Gastrocnemius medialis (tissue), 4 donors: ENCODE results near the gene TRMT44. TPM values are rescaled to one million over a fixed set of nuclear protein-coding genes. Genes with fewer than 3 reads are reported as not detected.
"Not testable (repeated sequence)": the region's sequence is repeated elsewhere in the genome, so short reads cannot be mapped to it uniquely, and the experiment has no call there.

Source experiments
- ATAC-seq, 2 donors: fragments of 150-250 bp; one replicate each; pipeline ENCODE4 v1.9.1; 2016
- DNase-seq, 2 donors: peaks; one replicate each; pipeline ENCODE4 v3.0.0-alpha.2; 2019
- H3K27ac ChIP-seq, 4 donors: fragments of 200-600 bp; sonication (generic); 1 replicate in 1 of 4; 2 replicates in 3 of 4; pipeline ENCODE4 v1.5.1; 2016 to 2018; ENCODE audit warnings: mild to moderate bottlenecking in 2 of 4, moderate library complexity in 1 of 4
- H3K27me3 ChIP-seq, 3 donors: fragments of 200-600 bp; sonication (generic) in 2 of 3; 1 replicate in 1 of 3; 2 replicates in 2 of 3; pipeline versions ENCODE4 v1.5.1 to v1.6.0; 2016 to 2019; ENCODE audit warnings: mild to moderate bottlenecking in 1 of 3, moderate library complexity in 1 of 3
- H3K36me3 ChIP-seq, 2 donors: fragments of 200-600 bp; sonication (generic) in 1 of 2; one replicate each; pipeline ENCODE4 v1.5.1; 2017 to 2018
- H3K4me1 ChIP-seq, 2 donors: fragments of 200-600 bp; sonication (generic) in 1 of 2; one replicate each; pipeline ENCODE4 v1.5.1; 2016 to 2017; ENCODE audit warnings: mild to moderate bottlenecking in 2 of 2
- H3K4me3 ChIP-seq, 4 donors: fragments of 200-600 bp; sonication (generic) in 3 of 4; 1 replicate in 1 of 4; 2 replicates in 3 of 4; pipeline ENCODE4 v1.5.1; 2016 to 2019; ENCODE audit warnings: mild to moderate bottlenecking in 2 of 4
- H3K9me3 ChIP-seq, 3 donors: fragments of 200-600 bp; sonication (generic) in 2 of 3; 1 replicate in 1 of 3; 2 replicates in 2 of 3; pipeline ENCODE4 v1.5.1; 2016 to 2019
- POLR2A ChIP-seq, 2 donors: fragments of 450-650 bp; IDR thresholded peaks; one replicate each; pipeline ENCODE4 v1.6.1; 2017; ENCODE audit warnings: antibody characterized with exemption in 2 of 2, mild to moderate bottlenecking in 2 of 2, moderate library complexity in 2 of 2
- in situ Hi-C, 4 donors: fragments of 200-750 bp; cut with MboI; loops; one replicate each; pipeline versions ENCODE4 v1.15.0 to v1.8.0; 2017; ENCODE audit warnings: low sequenced_read_pairs in 4 of 4
- intact Hi-C: fragments of 100-400 bp; cut with DNase I; formaldehyde crosslinking; loops from one replicate; pipeline ENCODE4 v1.15.1; 2023; ENCODE audit warnings: low total_unique reads
- total RNA-seq, 4 donors: library from RNA; depleted of rRNA; stranded (reverse); fragments of >200 nt; gene quantifications; one replicate each; pipeline versions ENCODE4 v1.1.0 to v1.2.3, GENCODE V29; 2016
- TF ChIP-seq, protein P1 (sequence below), 5 experiments: fragments of 450-650 bp in 3 of 5; fragments of 200-600 bp in 2 of 5; sonication (generic) in 2 of 5; IDR thresholded peaks in 4 of 5; conservative IDR thresholded peaks in 1 of 5; 1 replicate in 4 of 5; 2 replicates in 1 of 5; pipeline ENCODE4 v1.5.1; 2016 to 2019; ENCODE audit warnings: antibody characterized with exemption in 5 of 5, mild to moderate bottlenecking in 3 of 5, moderate library complexity in 3 of 5

Gene TRMT44
- total RNA-seq, 4 donors from 2014 or later, result 7.5 to 16.4 (median 10.2) TPM

DNA sequence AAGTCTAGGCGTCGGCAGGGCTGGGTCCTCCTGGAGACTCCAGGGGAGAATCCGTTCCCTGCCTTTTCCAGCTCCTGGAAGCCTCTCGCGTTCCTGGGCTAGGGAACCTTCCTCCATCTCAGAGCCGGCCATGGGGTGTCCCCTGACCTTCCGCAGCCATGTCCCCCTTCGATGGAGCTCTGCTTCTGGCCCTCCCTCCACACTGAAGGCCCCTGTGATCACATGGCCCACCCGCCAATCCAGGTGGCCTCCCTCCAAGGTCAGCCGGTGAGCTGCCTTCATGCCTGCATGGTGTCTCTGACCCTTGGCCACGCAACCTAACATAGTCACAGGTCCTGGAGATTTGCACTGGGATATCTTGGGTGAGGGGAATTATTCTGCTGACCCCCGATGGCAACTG is 69.6 kb downstream of the TRMT44 start:
- no peak for ATAC-seq
- no peak for TF ChIP-seq POLR2A (IDR thresholded peaks at IDR 0.05)
- TF ChIP-seq, protein P1, sequence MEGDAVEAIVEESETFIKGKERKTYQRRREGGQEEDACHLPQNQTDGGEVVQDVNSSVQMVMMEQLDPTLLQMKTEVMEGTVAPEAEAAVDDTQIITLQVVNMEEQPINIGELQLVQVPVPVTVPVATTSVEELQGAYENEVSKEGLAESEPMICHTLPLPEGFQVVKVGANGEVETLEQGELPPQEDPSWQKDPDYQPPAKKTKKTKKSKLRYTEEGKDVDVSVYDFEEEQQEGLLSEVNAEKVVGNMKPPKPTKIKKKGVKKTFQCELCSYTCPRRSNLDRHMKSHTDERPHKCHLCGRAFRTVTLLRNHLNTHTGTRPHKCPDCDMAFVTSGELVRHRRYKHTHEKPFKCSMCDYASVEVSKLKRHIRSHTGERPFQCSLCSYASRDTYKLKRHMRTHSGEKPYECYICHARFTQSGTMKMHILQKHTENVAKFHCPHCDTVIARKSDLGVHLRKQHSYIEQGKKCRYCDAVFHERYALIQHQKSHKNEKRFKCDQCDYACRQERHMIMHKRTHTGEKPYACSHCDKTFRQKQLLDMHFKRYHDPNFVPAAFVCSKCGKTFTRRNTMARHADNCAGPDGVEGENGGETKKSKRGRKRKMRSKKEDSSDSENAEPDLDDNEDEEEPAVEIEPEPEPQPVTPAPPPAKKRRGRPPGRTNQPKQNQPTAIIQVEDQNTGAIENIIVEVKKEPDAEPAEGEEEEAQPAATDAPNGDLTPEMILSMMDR (IDR thresholded peaks at IDR 0.05 in 4 of 5, conservative IDR thresholded peaks at IDR 0.05 in 1 of 5), result no peak
- in situ Hi-C loops (no loop called here), intact Hi-C loops (no loop called here)
- H3K27ac ChIP-seq, result no peak overlapping the region
- peaks cover 0 to 3% (median 0%) of the 10 kb centered on the region in 3 donors for H3K27me3 ChIP-seq
- no peaks in the 10 kb centered on the region for H3K36me3 ChIP-seq
- no peaks in the 10 kb centered on the region for H3K9me3 ChIP-seq
- no peak overlapping the region for H3K4me3 ChIP-seq
- H3K4me1 ChIP-seq, result peaks cover 6 to 8% of the 10 kb centered on the region in 2 donors
- DNase-seq, result no peak

DNA sequence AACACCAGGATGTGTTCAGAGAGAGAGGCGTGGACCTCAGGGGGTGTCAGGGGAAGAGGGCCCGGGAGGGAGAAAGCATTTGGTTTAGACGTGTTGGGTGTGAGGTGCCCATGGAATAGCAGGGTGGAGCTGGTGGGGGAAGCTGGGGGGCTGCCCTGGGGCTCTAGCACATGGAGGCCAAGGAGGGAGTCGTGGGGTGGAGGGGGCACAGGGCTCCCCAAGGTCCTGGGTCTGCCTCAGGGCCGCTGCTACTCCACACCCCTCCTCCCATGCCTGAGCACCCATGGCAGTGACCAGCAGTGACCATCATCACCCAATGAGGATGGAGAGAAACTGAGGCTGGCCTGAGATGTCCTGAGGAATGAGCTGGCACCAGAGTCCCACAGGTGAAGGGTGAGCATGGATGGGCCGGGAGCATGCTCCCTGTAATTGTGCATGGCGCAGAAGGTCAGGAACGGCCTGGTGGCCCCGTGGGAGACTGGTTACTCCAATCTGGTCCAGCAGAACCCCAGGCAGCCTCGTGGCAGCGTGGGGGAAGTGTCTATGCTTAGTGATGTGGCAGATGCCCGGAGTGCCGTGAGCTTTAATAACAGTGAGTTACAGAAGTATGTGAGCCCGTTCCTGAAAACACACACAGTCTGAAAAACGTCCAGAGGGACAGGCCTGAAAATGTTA is 70.2 kb downstream of the TRMT44 start:
- DNase-seq (no peak), ATAC-seq (no peak)
- H3K4me3 ChIP-seq, result no peak overlapping the region
- peaks cover 6 to 8% of the 10 kb centered on the region in 2 donors for H3K4me1 ChIP-seq
- no peaks in the 10 kb centered on the region for H3K9me3 ChIP-seq
- no peaks in the 10 kb centered on the region for H3K36me3 ChIP-seq
- H3K27me3 ChIP-seq, result peaks cover 0 to 6% (median 0%) of the 10 kb centered on the region in 3 donors
- intact Hi-C loops, result no loop called here
- TF ChIP-seq, protein P1 (IDR thresholded peaks at IDR 0.05 in 4 of 5, conservative IDR thresholded peaks at IDR 0.05 in 1 of 5), result no peak
- no peak for TF ChIP-seq POLR2A (IDR thresholded peaks at IDR 0.05)
- no peak overlapping the region for H3K27ac ChIP-seq
- in situ Hi-C loops, result no loop called here

GRCh38 chr4:8512510-8512909 is 71.9 kb downstream of the TRMT44 start:
- Histone ChIP-seq H3K4me1 (no peaks in the 10 kb centered on the region), H3K9me3 (no peaks in the 10 kb centered on the region), H3K4me3 (no peak overlapping the region), H3K27me3 (peaks cover 0 to 6% (median 0%) of the 10 kb centered on the region in 3 donors), H3K36me3 (no peaks in the 10 kb centered on the region), H3K27ac (no peak overlapping the region)
- in situ Hi-C loops, result no loop called here
- intact Hi-C loops, result no loop called here
- no peak for ATAC-seq
- DNase-seq, result no peak
- TF ChIP-seq, protein P1 (IDR thresholded peaks at IDR 0.05 in 4 of 5, conservative IDR thresholded peaks at IDR 0.05 in 1 of 5), result no peak
- no peak for TF ChIP-seq POLR2A (IDR thresholded peaks at IDR 0.05)

- H3K27ac ChIP-seq, intact Hi-C loops, ATAC-seq, H3K27me3 ChIP-seq, in situ Hi-C loops, H3K9me3 ChIP-seq, H3K4me3 ChIP-seq, H3K4me1 ChIP-seq, DNase-seq, H3K36me3 ChIP-seq: not testable (repeated sequence)
Observed at GRCh38 chr4:8513080-8513479, 72.5 kb downstream of the TRMT44 start.

- Histone ChIP-seq H3K27ac (no peak overlapping the region), H3K9me3 (no peaks in the 10 kb centered on the region), H3K4me3 (no peak overlapping the region), H3K27me3 (peaks cover 0 to 6% (median 0%) of the 10 kb centered on the region in 3 donors), H3K4me1 (no peaks in the 10 kb centered on the region), H3K36me3 (no peaks in the 10 kb centered on the region)
- in situ Hi-C loops (no loop called here), intact Hi-C loops (no loop called here)
- TF ChIP-seq, protein P1 (IDR thresholded peaks at IDR 0.05 in 4 of 5, conservative IDR thresholded peaks at IDR 0.05 in 1 of 5), result no peak
- no peak for TF ChIP-seq POLR2A (IDR thresholded peaks at IDR 0.05)
- no peak for ATAC-seq
- DNase-seq, result no peak
Observed at GRCh38 chr4:8513931-8514330, 73.4 kb downstream of the TRMT44 start.
